IMR-90 (cell line): ENCODE measurements around the gene KCNMA1. TPM values are rescaled to one million over a fixed set of nuclear protein-coding genes. Genes with fewer than 3 reads are reported as not detected.

Experiments used
- ATAC-seq: fragments of 200-7000 bp; cut with Tn5 transposase; 2 replicates; pipeline ENCODE4 v1.9.1; 2020; ENCODE audit warnings: low read depth, mild to moderate bottlenecking, moderate library complexity
- BruUV-seq: library from RNA; stranded (reverse); fragments of 400-500 nt; replicated peaks from 2 replicates; lab custom pipeline; 2021; lab: Mats Ljungman, UMichigan
- CTCF ChIA-PET: fragments of 300-600 bp; formaldehyde crosslinking; extraction: SDS; loops from one replicate; lab custom pipeline; 2021; ENCODE audit warnings: antibody characterized with exemption; lab: Yijun Ruan, JAX
- POLR2A ChIA-PET: fragments of 300-600 bp; sonication (Branson Sonifier 250); formaldehyde crosslinking; loops from one replicate; lab custom pipeline; 2022; ENCODE audit warnings: antibody characterized with exemption; ENCODE audit not compliant: unreplicated experiment; lab: Charles Lee
- DNase-seq: peaks from one replicate; pipeline ENCODE4 v3.0.0; 2013
- H2AFZ ChIP-seq: replicated peaks from 2 replicates; pipeline ENCODE3; 2013; ENCODE audit warnings: low read length, mild to moderate bottlenecking; ENCODE audit not compliant: poor library complexity
- H2AK5ac ChIP-seq: 2 replicates; pipeline ENCODE4 v1.6.1; 2013; ENCODE audit warnings: low read depth, low read length, inconsistent platforms
- H2AK9ac ChIP-seq: replicated peaks from 2 replicates; pipeline ENCODE3; 2013; ENCODE audit warnings: mild to moderate bottlenecking, low read depth, low read length, moderate library complexity; ENCODE audit not compliant: poor library complexity
- H2BK120ac ChIP-seq: 2 replicates; pipeline ENCODE4 v1.6.1; 2013; ENCODE audit warnings: low read depth, low read length, inconsistent platforms
- H2BK15ac ChIP-seq: 3 replicates; pipeline ENCODE4 v1.6.1; 2013; ENCODE audit warnings: low read depth, low read length, inconsistent platforms
- H2BK20ac ChIP-seq: 2 replicates; pipeline ENCODE4 v1.6.1; 2013; ENCODE audit warnings: low read depth, mild to moderate bottlenecking, inconsistent platforms, low read length, moderate library complexity
- H2BK5ac ChIP-seq: 2 replicates; pipeline ENCODE4 v1.6.1; 2013; ENCODE audit warnings: mild to moderate bottlenecking, low read depth, low read length, inconsistent platforms; ENCODE audit not compliant: poor library complexity, severe bottlenecking
- H3K14ac ChIP-seq: replicated peaks from 2 replicates; pipeline ENCODE4 v1.6.1; 2013; ENCODE audit warnings: low read depth, low read length, inconsistent platforms
- H3K18ac ChIP-seq: 2 replicates; pipeline ENCODE4 v1.6.1; 2013; ENCODE audit warnings: low read depth, low read length, control low read depth
- H3K23ac ChIP-seq: 2 replicates; pipeline ENCODE4 v1.6.1; 2013; ENCODE audit warnings: low read depth, low read length, inconsistent platforms
- H3K27ac ChIP-seq: 2 replicates; pipeline ENCODE4 v1.5.1; 2013; ENCODE audit warnings: mild to moderate bottlenecking, control low read depth, low read length; ENCODE audit not compliant: insufficient read depth
- H3K27me3 ChIP-seq: 2 replicates; pipeline ENCODE4 v1.6.1; 2013; ENCODE audit warnings: low read length; ENCODE audit not compliant: control insufficient read depth, insufficient read depth
- H3K36me3 ChIP-seq: 2 replicates; pipeline ENCODE4 v1.6.1; 2013; ENCODE audit warnings: low read length, mixed read lengths; ENCODE audit not compliant: control insufficient read depth, insufficient read depth
- H3K4ac ChIP-seq: 2 replicates; pipeline ENCODE4 v1.6.1; 2013; ENCODE audit warnings: low read depth, low read length, inconsistent platforms
- H3K4me1 ChIP-seq: 2 replicates; pipeline ENCODE4 v1.6.1; 2013; ENCODE audit warnings: low read length, mixed read lengths; ENCODE audit not compliant: control insufficient read depth, insufficient read depth
- H3K4me2 ChIP-seq: 2 replicates; pipeline ENCODE4 v1.6.1; 2013; ENCODE audit warnings: low read depth, mild to moderate bottlenecking, control low read depth, low read length, moderate library complexity
- H3K4me3 ChIP-seq: 2 replicates; pipeline ENCODE4 v1.5.1; 2013; ENCODE audit warnings: low read depth, mild to moderate bottlenecking, control low read depth, low read length, moderate library complexity; ENCODE audit not compliant: insufficient read depth
- H3K56ac ChIP-seq: 2 replicates; pipeline ENCODE4 v1.6.1; 2013; ENCODE audit warnings: low read length, inconsistent platforms; ENCODE audit not compliant: insufficient read depth; ENCODE audit errors: extremely low read depth
- H3K79me1 ChIP-seq, 2 experiments: 2 replicates each; pipeline ENCODE4 v1.6.1; 2013; ENCODE audit warnings: low read length in 2 of 2, inconsistent platforms in 1 of 2, low read depth in 1 of 2
- H3K9ac ChIP-seq: 2 replicates; pipeline ENCODE4 v1.6.1; 2013; ENCODE audit warnings: low read depth, low read length, control low read depth
- H3K9me1 ChIP-seq: 2 replicates; pipeline ENCODE4 v1.6.1; 2013; ENCODE audit warnings: low read length, inconsistent platforms; ENCODE audit not compliant: insufficient read depth
- H3K9me3 ChIP-seq: 2 replicates; pipeline ENCODE4 v1.6.1; 2013; ENCODE audit warnings: low read length; ENCODE audit not compliant: control insufficient read depth, insufficient read depth
- H4K20me1 ChIP-seq: 2 replicates; pipeline ENCODE4 v1.6.1; 2013; ENCODE audit warnings: low read length, inconsistent platforms; ENCODE audit not compliant: insufficient read depth
- H4K5ac ChIP-seq: 2 replicates; pipeline ENCODE4 v1.6.1; 2013; ENCODE audit warnings: mild to moderate bottlenecking, low read depth, low read length, control low read depth
- H4K8ac ChIP-seq, 2 experiments: 2 replicates each; pipeline ENCODE4 v1.6.1; 2013; ENCODE audit warnings: low read depth in 2 of 2, low read length in 2 of 2, control low read depth in 1 of 2, inconsistent platforms in 1 of 2
- H4K91ac ChIP-seq: 2 replicates; pipeline ENCODE4 v1.6.1; 2013; ENCODE audit warnings: low read depth, low read length, inconsistent platforms; ENCODE audit not compliant: insufficient read depth
- BHLHE40 ChIP-seq: fragments of 150-350 bp; IDR thresholded peaks from 2 replicates; pipeline ENCODE4 v1.6.1; 2016; ENCODE audit warnings: mild to moderate bottlenecking, low read depth, low read length
- CHD1 ChIP-seq: IDR thresholded peaks from 2 replicates; pipeline ENCODE4 v1.6.1; 2012; ENCODE audit warnings: low read depth, low read length, improper control_type of control experiment
- CTCF ChIP-seq: conservative IDR thresholded peaks from 2 replicates; pipeline ENCODE4 v1.5.1; 2012; ENCODE audit warnings: mild to moderate bottlenecking, low read depth, low read length, improper control_type of control experiment
- ELK1 ChIP-seq: fragments of 150-350 bp; IDR thresholded peaks from 2 replicates; pipeline ENCODE4 v1.6.1; 2016; ENCODE audit warnings: low read depth, mild to moderate bottlenecking, low read length, moderate library complexity, borderline replicate concordance
- FOS ChIP-seq: fragments of 150-350 bp; IDR thresholded peaks from 2 replicates; pipeline ENCODE4 v1.6.1; 2016; ENCODE audit warnings: low read depth, low read length
- MAFK ChIP-seq: IDR thresholded peaks from 2 replicates; pipeline ENCODE4 v1.6.1; 2012; ENCODE audit warnings: low read depth, low read length, improper control_type of control experiment
- MAZ ChIP-seq: IDR thresholded peaks from 2 replicates; pipeline ENCODE4 v1.6.1; 2012; ENCODE audit warnings: low read depth, mild to moderate bottlenecking, low read length, improper control_type of control experiment, moderate library complexity, borderline replicate concordance
- MXI1 ChIP-seq: IDR thresholded peaks from 2 replicates; pipeline ENCODE4 v1.6.1; 2012; ENCODE audit warnings: low read depth, mild to moderate bottlenecking, low read length, moderate library complexity, borderline replicate concordance
- NFE2L2 ChIP-seq: fragments of 150-350 bp; IDR thresholded peaks from 2 replicates; pipeline ENCODE4 v1.6.1; 2016; ENCODE audit warnings: low read depth, mild to moderate bottlenecking, low read length
- POLR2A ChIP-seq: IDR thresholded peaks from 2 replicates; pipeline ENCODE4 v1.6.1; 2012; ENCODE audit warnings: mild to moderate bottlenecking, low read depth, low read length
- RAD21 ChIP-seq: IDR thresholded peaks from 2 replicates; pipeline ENCODE4 v1.6.1; 2012; ENCODE audit warnings: low read length, improper control_type of control experiment
- RFX5 ChIP-seq: IDR thresholded peaks from 2 replicates; pipeline ENCODE4 v1.8.0; 2012; ENCODE audit warnings: low read depth, mild to moderate bottlenecking, low read length, moderate library complexity
- SMC3 ChIP-seq: fragments of 150-350 bp; IDR thresholded peaks from 2 replicates; pipeline ENCODE4 v1.6.1; 2016; ENCODE audit warnings: low read depth, mild to moderate bottlenecking, antibody characterized with exemption, low read length, moderate library complexity
- WGBS, 2 experiments: methylation state at CpG; one replicate each; pipeline versions ENCODE4 v1.1.5 to v1.1.7; 2013; ENCODE audit warnings: missing lambda C conversion rate in 2 of 2; ENCODE audit not compliant: insufficient read length in 1 of 2; ENCODE audit errors: extremely low coverage in 2 of 2; 5-methylcytosine and 5-hydroxymethylcytosine counted together
- dilution Hi-C: fragments of 300-500 bp; cut with HindIII; formaldehyde crosslinking; loops from one replicate; pipeline ENCODE4 v1.14.3; 2018; ENCODE audit warnings: low sequenced_read_pairs; ENCODE audit not compliant: unreplicated experiment
- in situ Hi-C: fragments of 300-500 bp; cut with MboI; formaldehyde crosslinking; loops from 3 replicates; pipeline ENCODE4 v1.14.3; 2019; ENCODE audit warnings: low sequenced_read_pairs, inconsistent platforms, mixed read lengths
- intact Hi-C: fragments of 100-400 bp; cut with micrococcal nuclease; formaldehyde crosslinking; loops from 2 replicates; pipeline ENCODE4 v1.10.0; 2022
- polyA plus RNA-seq, 3 experiments: library from polyadenylated mRNA; depleted of rRNA; stranded (reverse); fragments of >200 nt; gene quantifications; 2 replicates each; pipeline ENCODE4 v1.2.3, GENCODE V29; 2012; ENCODE audit warnings: low replicate concordance in 1 of 3
- total RNA-seq: library from RNA; depleted of rRNA; stranded (reverse); fragments of >200 nt; gene quantifications from 2 replicates; pipeline ENCODE4 v1.2.3, GENCODE V29; 2012

The KCNMA1 gene
- total and polyA plus RNA-seq, 2 of the 4 experiments (the other 2 are of a cell fraction): 25.6 to 29.6 TPM

- Histone ChIP-seq H3K4ac (peak overlapping the region; percentile 45), H4K5ac (no peak overlapping the region), H3K4me3 (no peak overlapping the region), H2AK9ac (peak overlapping the region; percentile 6), H2BK120ac (peak overlapping the region; percentile 55), H3K18ac (no peak overlapping the region), H3K23ac (no peak overlapping the region), H4K8ac (no peak overlapping the region), H2AK5ac (peak overlapping the region; percentile 52), H3K9ac (no peak overlapping the region), H3K14ac (peak overlapping the region; percentile 42; the same call in 1 of the 2 replicates), H2BK5ac (no peak overlapping the region), H2AFZ (peak overlapping the region; percentile 4), H2BK15ac (peak overlapping the region; percentile 60; the same call in 1 of the 3 replicates), H3K4me1 (peaks cover 6% of the 10 kb centered on the region; the same call in 1 of the 2 replicates), H3K36me3 (no peaks in the 10 kb centered on the region), H3K9me3 (no peaks in the 10 kb centered on the region), H3K27ac (no peak overlapping the region), H3K9me1 (peaks cover 12% of the 10 kb centered on the region; the same call in 1 of the 2 replicates), H3K27me3 (no peaks in the 10 kb centered on the region), H4K91ac (no peak overlapping the region), H4K20me1 (no peaks in the 10 kb centered on the region), H3K4me2 (no peak overlapping the region), H2BK20ac (peak overlapping the region; percentile 43), H3K79me1 (0 out of 4 replicates have a peak, but pooled peaks cover 0 to 6% of the 10 kb centered on the region in 2 experiments), H3K56ac (no peak overlapping the region)
- CTCF ChIA-PET: interaction anchor here (0.9 to 2.6 kb wide), 2 partner anchors 10 kb away, joined by 3 to 16 read pairs; no protein-coding TSS in a partner anchor
- intact Hi-C loops (loop anchor here (2.0 to 10.0 kb wide), 5 partner anchors 67 to 581 kb away; no protein-coding TSS in a partner anchor), in situ Hi-C loops (loop anchor here (5.0 to 10.0 kb wide), 2 partner anchors 219 to 537 kb away; no protein-coding TSS in a partner anchor), dilution Hi-C loops (no loop called here)
- no CpG with 5 or more reads among the region's 2 CpGs for WGBS, 2 experiments
- BruUV-seq: no TSS peak
- POLR2A ChIA-PET: interaction anchor here (0.6 kb wide), 1 partner anchor 266 kb away, joined by 4 read pairs; no protein-coding TSS in a partner anchor
- TF ChIP-seq SMC3: no peak
- TF ChIP-seq MXI1: no peak
- TF ChIP-seq ELK1: no peak
- no peak for TF ChIP-seq CHD1
- TF ChIP-seq MAFK: no peak
- TF ChIP-seq RAD21: no peak
- TF ChIP-seq RFX5: no peak
- TF ChIP-seq BHLHE40: no peak
- no peak for TF ChIP-seq FOS
- TF ChIP-seq POLR2A: no peak
- no peak for TF ChIP-seq MAZ
- TF ChIP-seq NFE2L2: no peak
- no peak for TF ChIP-seq CTCF
- no peak for ATAC-seq
- DNase-seq: no peak
These were observed 461.9 kb downstream of the KCNMA1 start for GRCh38 chr10:77175631-77176222.
